ENCODE data around the gene MIB2. TPM values are rescaled to one million over a fixed set of nuclear protein-coding genes. Genes with fewer than 3 reads are reported as not detected.
A peak's percentile ranks its signal among the peaks of the same experiment; 100 is the strongest.

Gene MIB2
- total and polyA plus RNA-seq, 10 of the 15 experiments (the other 5 are each of a cell fraction or from before 2014, with no cell fraction given) = 0.42 to 26.8 (median 10.9) TPM; not detected in 1

GRCh38 chr1:1677718-1678580 is 62.6 kb downstream of the MIB2 start (continued):
- TF ChIP-seq SKIL (IDR thresholded peaks at IDR 0.05; ENCODE audit: low read depth, poor library complexity, severe bottlenecking) (peak; percentile 94), NR2C1 (IDR thresholded peaks at IDR 0.05) (no peak), RBBP5 (conservative IDR thresholded peaks at IDR 0.05) (no peak), IKZF2 (IDR thresholded peaks at IDR 0.05) (peak; percentile 98), NFYA (IDR thresholded peaks at IDR 0.05; ENCODE audit: borderline replicate concordance, low read depth, low read length) (no peak), HDGF (IDR thresholded peaks at IDR 0.05) (no peak), MYC (IDR thresholded peaks at IDR 0.05; ENCODE audit: insufficient read depth, insufficient read length, insufficient replicate concordance, low read length, severe bottlenecking) (no peak), BMI1 (IDR thresholded peaks at IDR 0.05; ENCODE audit: borderline replicate concordance) (peak; percentile 34; the same call in 1 of the 2 replicates), SUZ12 (IDR thresholded peaks at IDR 0.05; ENCODE audit: unreplicated experiment) (no peak), MXI1 (IDR thresholded peaks at IDR 0.05; ENCODE audit: low read depth, low read length) (peak; percentile 52; the same call in 1 of the 2 replicates), ZBED1 (IDR thresholded peaks at IDR 0.05; ENCODE audit: borderline replicate concordance) (peak; percentile 55; the same call in 1 of the 2 replicates), MTA2 (IDR thresholded peaks at IDR 0.05; ENCODE audit: low read depth) (peak; percentile 84), CHD4 (IDR thresholded peaks at IDR 0.05) (no peak), RFX5 (IDR thresholded peaks at IDR 0.05; ENCODE audit: low read depth, low read length) (no peak), CBX3 (IDR thresholded peaks at IDR 0.05; ENCODE audit: borderline replicate concordance, low read depth) (no peak), SUPT20H (IDR thresholded peaks at IDR 0.05; ENCODE audit: borderline replicate concordance, control insufficient read depth, low read depth, low read length) (no peak), SPI1 (IDR thresholded peaks at IDR 0.05; ENCODE audit: borderline replicate concordance, insufficient read depth, low read depth, low read length) (peak; percentile 78), TCF3 (IDR thresholded peaks at IDR 0.05; ENCODE audit: borderline replicate concordance, insufficient read depth, low read depth, low read length) (peak; percentile 64), ETV6 (conservative IDR thresholded peaks at IDR 0.05 in 1 of 2, IDR thresholded peaks at IDR 0.05 in 1 of 2; ENCODE audit: borderline replicate concordance in 1 of 2, low read depth in 1 of 2) (peak in 1 of 2 experiments; percentile 27; a peak in 1 of 4 replicates), HCFC1 (IDR thresholded peaks at IDR 0.05; ENCODE audit: low read length) (0 out of 2 replicates have a peak, but pooled peaks have one; percentile 8), KDM1A (IDR thresholded peaks at IDR 0.05; ENCODE audit: borderline replicate concordance) (no peak), IRF5 (IDR thresholded peaks at IDR 0.05; ENCODE audit: borderline replicate concordance) (peak; percentile 71; the same call in 1 of the 2 replicates)
